ENCODE measurements around the gene TBC1D5.

The TBC1D5 gene

GRCh38 chr3:17742102-17742879 is at the start of gene TBC1D5:
TSS of gene TBC1D5 (minus strand) at chr3:17742631. CDS start at chr3:17508570, 234,061 bp downstream.
- TF ChIP-seq GATA2 (IDR thresholded peaks at IDR 0.05; ENCODE audit: low read depth, low read length) (no peak), GATA3 (IDR thresholded peaks at IDR 0.05; ENCODE audit: low read depth, low read length) (no peak)

- TF ChIP-seq GATA3 (IDR thresholded peaks at IDR 0.05; ENCODE audit: low read depth, low read length) (no peak), GATA2 (IDR thresholded peaks at IDR 0.05; ENCODE audit: low read depth, low read length) (no peak)
Observed at GRCh38 chr3:17783426-17783825, 41.0 kb upstream of the TBC1D5 start.

- TF ChIP-seq GATA2 (IDR thresholded peaks at IDR 0.05; ENCODE audit: low read depth, low read length) = no peak
- TF ChIP-seq GATA3 (IDR thresholded peaks at IDR 0.05; ENCODE audit: low read depth, low read length) = no peak
Observed at GRCh38 chr3:17782751-17783150, 40.3 kb upstream of the TBC1D5 start.

GRCh38 chr3:17775073-17775472 is 32.6 kb upstream of the TBC1D5 start:
- TF ChIP-seq GATA3 (IDR thresholded peaks at IDR 0.05; ENCODE audit: low read depth, low read length) (no peak), GATA2 (IDR thresholded peaks at IDR 0.05; ENCODE audit: low read depth, low read length) (no peak)

- no peak for TF ChIP-seq GATA3 (IDR thresholded peaks at IDR 0.05; ENCODE audit: low read depth, low read length)
- no peak for TF ChIP-seq GATA2 (IDR thresholded peaks at IDR 0.05; ENCODE audit: low read depth, low read length)
Observed at GRCh38 chr3:17772556-17772955, 30.1 kb upstream of the TBC1D5 start.

- TF ChIP-seq GATA3 (IDR thresholded peaks at IDR 0.05; ENCODE audit: low read depth, low read length) = no peak
- no peak for TF ChIP-seq GATA2 (IDR thresholded peaks at IDR 0.05; ENCODE audit: low read depth, low read length)
Observed at GRCh38 chr3:17771177-17772017, 29.0 kb upstream of the TBC1D5 start.

GRCh38 chr3:17770682-17771081 is 28.3 kb upstream of the TBC1D5 start:
- TF ChIP-seq GATA2 (IDR thresholded peaks at IDR 0.05; ENCODE audit: low read depth, low read length) (no peak), GATA3 (IDR thresholded peaks at IDR 0.05; ENCODE audit: low read depth, low read length) (no peak)

GRCh38 chr3:17765819-17766472 is 23.5 kb upstream of the TBC1D5 start:
- no peak for TF ChIP-seq GATA2 (IDR thresholded peaks at IDR 0.05; ENCODE audit: low read depth, low read length)
- TF ChIP-seq GATA3 (IDR thresholded peaks at IDR 0.05; ENCODE audit: low read depth, low read length) = no peak

- TF ChIP-seq GATA2 (IDR thresholded peaks at IDR 0.05; ENCODE audit: low read depth, low read length) (no peak), GATA3 (IDR thresholded peaks at IDR 0.05; ENCODE audit: low read depth, low read length) (no peak)
Observed at GRCh38 chr3:17761563-17761962, 19.1 kb upstream of the TBC1D5 start.

- no peak for TF ChIP-seq GATA2 (IDR thresholded peaks at IDR 0.05; ENCODE audit: low read depth, low read length)
- TF ChIP-seq GATA3 (IDR thresholded peaks at IDR 0.05; ENCODE audit: low read depth, low read length) = no peak
Observed at GRCh38 chr3:17759901-17760300, 17.5 kb upstream of the TBC1D5 start.

GRCh38 chr3:17755836-17756235 is 13.4 kb upstream of the TBC1D5 start:
- TF ChIP-seq GATA2 (IDR thresholded peaks at IDR 0.05; ENCODE audit: low read depth, low read length) = no peak

GRCh38 chr3:17753632-17753992 is 11.2 kb upstream of the TBC1D5 start:
- no peak for TF ChIP-seq GATA2 (IDR thresholded peaks at IDR 0.05; ENCODE audit: low read depth, low read length)
- no peak for TF ChIP-seq GATA3 (IDR thresholded peaks at IDR 0.05; ENCODE audit: low read depth, low read length)

GRCh38 chr3:17752876-17753631 is 10.6 kb upstream of the TBC1D5 start:
- TF ChIP-seq GATA2 (IDR thresholded peaks at IDR 0.05; ENCODE audit: low read depth, low read length) (no peak), GATA3 (IDR thresholded peaks at IDR 0.05; ENCODE audit: low read depth, low read length) (no peak)

- TF ChIP-seq GATA2 (IDR thresholded peaks at IDR 0.05; ENCODE audit: low read depth, low read length) (no peak), GATA3 (IDR thresholded peaks at IDR 0.05; ENCODE audit: low read depth, low read length) (no peak)
Observed at GRCh38 chr3:17752436-17752835, 10.0 kb upstream of the TBC1D5 start.
